ENCODE data around the gene NBEA.

Gene NBEA

DNA sequence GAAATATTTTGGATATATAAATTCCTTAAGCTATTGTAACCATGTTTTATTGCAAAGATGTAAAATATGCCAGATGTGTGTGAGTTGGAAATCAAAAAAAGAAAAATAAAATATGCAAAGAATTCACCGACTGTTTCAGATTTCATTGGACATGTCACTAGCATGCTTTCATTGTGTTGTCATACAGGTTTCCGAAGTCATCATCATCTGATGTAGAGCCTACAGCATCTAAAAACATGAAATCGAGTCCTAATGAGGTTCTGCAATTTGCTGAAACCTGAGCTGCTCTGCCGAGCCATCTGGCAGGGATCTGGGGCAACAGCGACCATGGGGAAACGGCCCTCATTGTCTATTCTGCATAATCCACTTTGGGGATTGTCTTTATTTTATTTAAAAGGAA is 730.5 kb downstream of the NBEA start:
- TF ChIP-seq, protein P1, sequence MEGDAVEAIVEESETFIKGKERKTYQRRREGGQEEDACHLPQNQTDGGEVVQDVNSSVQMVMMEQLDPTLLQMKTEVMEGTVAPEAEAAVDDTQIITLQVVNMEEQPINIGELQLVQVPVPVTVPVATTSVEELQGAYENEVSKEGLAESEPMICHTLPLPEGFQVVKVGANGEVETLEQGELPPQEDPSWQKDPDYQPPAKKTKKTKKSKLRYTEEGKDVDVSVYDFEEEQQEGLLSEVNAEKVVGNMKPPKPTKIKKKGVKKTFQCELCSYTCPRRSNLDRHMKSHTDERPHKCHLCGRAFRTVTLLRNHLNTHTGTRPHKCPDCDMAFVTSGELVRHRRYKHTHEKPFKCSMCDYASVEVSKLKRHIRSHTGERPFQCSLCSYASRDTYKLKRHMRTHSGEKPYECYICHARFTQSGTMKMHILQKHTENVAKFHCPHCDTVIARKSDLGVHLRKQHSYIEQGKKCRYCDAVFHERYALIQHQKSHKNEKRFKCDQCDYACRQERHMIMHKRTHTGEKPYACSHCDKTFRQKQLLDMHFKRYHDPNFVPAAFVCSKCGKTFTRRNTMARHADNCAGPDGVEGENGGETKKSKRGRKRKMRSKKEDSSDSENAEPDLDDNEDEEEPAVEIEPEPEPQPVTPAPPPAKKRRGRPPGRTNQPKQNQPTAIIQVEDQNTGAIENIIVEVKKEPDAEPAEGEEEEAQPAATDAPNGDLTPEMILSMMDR (IDR thresholded peaks at IDR 0.05), result no peak

DNA sequence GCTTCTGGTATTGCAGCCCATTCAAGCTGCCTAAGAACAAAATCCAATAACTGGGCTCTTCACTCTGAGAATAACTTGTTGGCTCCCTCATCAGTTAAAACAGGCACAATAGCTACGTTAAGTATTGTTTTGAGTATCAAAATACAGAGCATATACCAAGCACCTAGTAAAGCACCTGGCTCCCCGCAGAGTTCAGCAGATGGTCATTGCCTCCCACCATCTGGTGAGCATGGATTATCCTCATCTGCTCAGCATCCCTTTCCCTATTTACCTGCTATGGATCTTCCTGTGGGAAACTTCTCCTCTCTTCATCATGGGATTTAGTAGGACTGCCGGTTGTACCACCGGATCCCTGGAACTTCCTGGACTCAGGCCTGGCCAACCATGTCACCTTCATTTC is 733.6 kb downstream of the NBEA start:
- TF ChIP-seq, protein P1 (IDR thresholded peaks at IDR 0.05), result no peak

DNA sequence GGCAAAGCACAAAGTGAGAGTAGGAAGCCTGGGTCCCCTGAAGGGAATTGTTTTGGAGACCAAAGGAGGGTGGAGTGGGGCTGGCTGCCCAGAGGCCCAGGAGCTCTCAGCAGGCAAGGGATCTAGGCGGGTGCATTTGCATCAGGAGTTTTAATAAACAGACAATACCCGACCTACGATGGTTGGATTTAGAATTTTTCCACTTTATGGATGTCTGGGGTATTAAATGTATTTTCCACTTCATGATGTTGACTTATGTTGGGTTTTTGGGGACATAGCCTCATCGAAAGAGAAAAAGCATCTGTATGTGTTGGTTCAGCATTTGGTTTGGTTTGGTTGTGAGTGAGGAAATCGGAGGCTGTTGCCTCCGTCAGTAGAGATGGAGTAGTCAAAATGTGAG is 739.6 kb downstream of the NBEA start:
- TF ChIP-seq, protein P1 (IDR thresholded peaks at IDR 0.05), result no peak

DNA sequence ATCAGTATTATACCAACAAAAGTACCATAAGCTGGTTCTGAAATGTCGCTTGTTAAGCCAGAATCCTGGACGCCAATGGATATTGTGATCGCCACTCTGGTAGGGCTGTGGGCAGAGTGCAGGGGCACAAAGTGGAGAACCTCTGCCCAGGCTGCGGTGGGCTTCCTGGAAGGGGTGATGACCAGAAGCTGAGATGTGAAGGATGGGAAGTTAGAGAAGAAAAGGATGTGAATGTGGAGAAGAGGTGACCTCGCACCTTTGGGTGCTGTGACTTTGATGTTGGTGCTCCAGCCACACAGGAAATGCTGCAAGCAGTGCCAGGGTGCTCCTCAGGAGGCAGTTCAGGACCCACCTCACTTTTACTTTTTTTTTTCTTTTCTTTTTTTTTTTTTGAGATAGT is 742.4 kb downstream of the NBEA start:
- TF ChIP-seq, protein P1 (IDR thresholded peaks at IDR 0.05), result no peak

DNA sequence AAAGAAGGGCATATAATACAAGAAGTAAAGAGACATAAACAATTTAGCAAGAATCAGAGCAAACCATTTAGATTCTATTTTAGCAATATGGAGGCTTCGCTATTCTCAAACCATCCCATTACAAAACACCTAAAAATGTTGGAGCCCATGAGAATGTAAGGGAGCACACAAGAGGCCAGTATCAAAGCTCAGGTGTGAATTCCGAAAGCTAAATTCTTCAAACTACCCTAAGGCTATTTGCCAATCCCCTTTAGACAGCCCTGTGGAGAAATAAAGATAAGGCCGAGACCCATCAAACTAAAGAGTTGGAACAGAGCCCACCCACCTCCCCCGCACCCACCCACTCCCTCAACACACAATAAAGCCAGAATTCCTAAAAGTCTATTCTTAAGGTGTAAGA is 745.3 kb downstream of the NBEA start:
- TF ChIP-seq, protein P1 (IDR thresholded peaks at IDR 0.05), result no peak

DNA sequence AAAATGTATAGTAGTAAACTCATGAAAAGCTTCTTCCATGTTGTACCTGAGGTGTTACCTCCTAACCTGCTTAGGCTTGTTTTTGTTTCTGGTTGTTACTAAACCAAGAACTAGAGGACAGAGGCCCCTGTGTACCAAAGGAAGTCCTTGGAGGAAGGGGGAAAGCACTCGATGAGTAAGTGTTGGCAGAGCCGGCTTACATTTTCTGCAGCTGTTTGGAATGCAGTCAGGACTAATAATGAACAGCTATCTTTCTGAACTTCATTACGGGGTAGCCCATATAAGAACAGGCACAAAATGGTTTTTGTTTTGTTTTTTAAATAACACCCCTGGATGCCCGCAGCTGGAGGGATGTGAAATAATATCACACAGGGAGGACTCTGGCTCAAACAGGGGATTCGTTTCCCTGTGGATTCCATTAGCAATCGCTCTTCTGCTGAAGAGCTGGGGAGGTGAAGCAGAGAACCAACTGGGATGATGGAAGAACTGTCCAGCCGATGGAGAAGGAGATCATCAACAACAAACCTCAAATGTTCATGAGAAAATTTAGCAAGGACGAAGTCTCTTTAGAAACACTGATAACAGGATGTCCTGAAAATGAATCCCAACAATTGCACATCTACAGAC is 748.6 kb downstream of the NBEA start:
- TF ChIP-seq, protein P1 (IDR thresholded peaks at IDR 0.05), result no peak

DNA sequence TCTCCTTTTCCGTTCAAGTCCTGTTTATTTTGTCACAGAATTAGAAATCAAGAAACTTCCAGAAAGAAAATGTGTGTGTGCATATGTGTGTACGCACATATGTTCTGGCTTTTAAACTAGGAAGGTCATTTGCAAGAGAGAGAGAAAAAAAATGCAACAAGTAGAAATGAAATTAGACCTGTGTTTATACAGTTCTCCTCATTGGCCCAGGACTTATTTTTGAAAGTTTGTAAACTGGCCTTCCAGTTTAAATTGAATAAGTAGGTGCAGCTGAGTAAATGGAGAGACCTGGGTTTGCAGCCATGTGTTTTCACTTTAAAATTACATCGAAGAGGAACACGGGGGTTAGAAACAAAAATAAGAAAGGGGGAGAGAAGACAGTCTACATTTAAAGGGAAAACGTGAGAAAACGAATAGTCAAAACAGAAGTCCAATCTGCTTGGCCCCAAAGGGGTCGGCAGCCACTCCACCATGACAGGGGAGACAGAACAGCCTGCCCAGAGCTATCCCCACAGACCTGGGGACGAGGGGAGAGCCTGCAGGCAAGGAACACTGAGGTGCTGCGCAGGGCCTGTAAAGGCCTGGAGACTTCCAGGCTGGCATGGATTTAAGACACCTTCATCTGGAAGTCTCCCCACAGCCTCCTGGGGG is 751.2 kb downstream of the NBEA start:
- TF ChIP-seq, protein P1 (IDR thresholded peaks at IDR 0.05), result no peak

Data from LNCAP (cell line).